ENCODE measurements around the gene CIBAR2. TPM values are rescaled to one million over a fixed set of nuclear protein-coding genes. Genes with fewer than 3 reads are reported as not detected.

Gene CIBAR2
- total RNA-seq, 3 donors from 2014 or later (not counting 1 experiment from before 2014, with no cell fraction given) = not detected

DNA sequence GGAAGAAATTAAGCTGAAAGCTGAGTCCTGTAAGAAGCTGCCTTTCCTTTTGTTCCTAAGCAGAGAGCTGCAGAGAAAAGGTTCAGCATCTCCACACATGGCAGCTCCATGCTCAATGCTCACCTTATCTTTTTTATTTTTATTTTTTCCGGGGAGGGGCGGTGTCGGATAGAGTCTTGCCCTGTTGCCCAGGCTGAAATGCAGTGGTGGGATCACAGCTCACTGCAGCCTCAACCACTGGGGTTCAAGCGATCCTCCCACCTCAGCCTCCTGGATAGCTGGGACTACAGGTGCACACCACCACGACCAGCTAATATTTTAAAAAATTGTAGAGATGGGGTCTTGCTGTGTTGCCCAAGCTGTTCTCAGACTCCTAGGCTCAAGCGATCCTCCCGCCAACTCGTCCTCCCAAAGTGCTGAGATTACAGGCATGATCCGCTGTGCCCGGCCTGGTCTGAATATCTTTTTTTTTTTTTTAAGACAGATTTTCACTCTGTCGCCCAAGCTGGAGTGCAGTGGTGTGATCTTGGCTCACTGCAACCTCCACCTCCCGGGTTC lies 28.3 kb upstream of the CIBAR2 start:
- peaks cover 30 to 39% of the 10 kb centered on the region in 2 donors for H3K4me1 Mint-ChIP-seq
- Histone ChIP-seq H3K27me3 (ENCODE audit: control insufficient read depth, insufficient read depth, low read length) (peaks cover 4% of the 10 kb centered on the region), H3K4me3 (ENCODE audit: low read length) (no peak overlapping the region), H3K9me3 (ENCODE audit: control insufficient read depth, insufficient read depth, low read length) (no peaks in the 10 kb centered on the region), H3K4me1 (ENCODE audit: control insufficient read depth, insufficient read depth, low read length) (peaks cover 49% of the 10 kb centered on the region), H3K36me3 (ENCODE audit: control insufficient read depth, insufficient read depth, low read length) (no peaks in the 10 kb centered on the region), H3K27ac (ENCODE audit: low read length) (no peak overlapping the region)
- H3K27me3 Mint-ChIP-seq (ENCODE audit: low read depth in 2 of 2) = peaks cover 27 to 32% of the 10 kb centered on the region in 2 donors
- no peak for ATAC-seq
- H3K27ac Mint-ChIP-seq = no peak overlapping the region
- H3K36me3 Mint-ChIP-seq = no peaks in the 10 kb centered on the region
- WGBS (ENCODE audit: insufficient coverage) = 92% methylated on average over 12 of the region's 12 CpGs
- no peak for DNase-seq
- intact Hi-C loops (cut with micrococcal nuclease) = no loop called here
- no peaks in the 10 kb centered on the region for H3K9me3 Mint-ChIP-seq
- TF ChIP-seq, protein P1, sequence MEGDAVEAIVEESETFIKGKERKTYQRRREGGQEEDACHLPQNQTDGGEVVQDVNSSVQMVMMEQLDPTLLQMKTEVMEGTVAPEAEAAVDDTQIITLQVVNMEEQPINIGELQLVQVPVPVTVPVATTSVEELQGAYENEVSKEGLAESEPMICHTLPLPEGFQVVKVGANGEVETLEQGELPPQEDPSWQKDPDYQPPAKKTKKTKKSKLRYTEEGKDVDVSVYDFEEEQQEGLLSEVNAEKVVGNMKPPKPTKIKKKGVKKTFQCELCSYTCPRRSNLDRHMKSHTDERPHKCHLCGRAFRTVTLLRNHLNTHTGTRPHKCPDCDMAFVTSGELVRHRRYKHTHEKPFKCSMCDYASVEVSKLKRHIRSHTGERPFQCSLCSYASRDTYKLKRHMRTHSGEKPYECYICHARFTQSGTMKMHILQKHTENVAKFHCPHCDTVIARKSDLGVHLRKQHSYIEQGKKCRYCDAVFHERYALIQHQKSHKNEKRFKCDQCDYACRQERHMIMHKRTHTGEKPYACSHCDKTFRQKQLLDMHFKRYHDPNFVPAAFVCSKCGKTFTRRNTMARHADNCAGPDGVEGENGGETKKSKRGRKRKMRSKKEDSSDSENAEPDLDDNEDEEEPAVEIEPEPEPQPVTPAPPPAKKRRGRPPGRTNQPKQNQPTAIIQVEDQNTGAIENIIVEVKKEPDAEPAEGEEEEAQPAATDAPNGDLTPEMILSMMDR (IDR thresholded peaks at IDR 0.05) = no peak
- no peak overlapping the region for H3K4me3 Mint-ChIP-seq

- H3K9me3 Mint-ChIP-seq = no peaks in the 10 kb centered on the region
- intact Hi-C loops (cut with micrococcal nuclease) = no loop called here
- peaks cover 27 to 32% of the 10 kb centered on the region in 2 donors for H3K27me3 Mint-ChIP-seq (ENCODE audit: low read depth in 2 of 2)
- no peak for DNase-seq
- Histone ChIP-seq H3K27me3 (ENCODE audit: control insufficient read depth, insufficient read depth, low read length) (peaks cover 4% of the 10 kb centered on the region), H3K36me3 (ENCODE audit: control insufficient read depth, insufficient read depth, low read length) (no peaks in the 10 kb centered on the region), H3K9me3 (ENCODE audit: control insufficient read depth, insufficient read depth, low read length) (no peaks in the 10 kb centered on the region), H3K27ac (ENCODE audit: low read length) (no peak overlapping the region), H3K4me1 (ENCODE audit: control insufficient read depth, insufficient read depth, low read length) (peaks cover 55% of the 10 kb centered on the region), H3K4me3 (ENCODE audit: low read length) (no peak overlapping the region)
- peaks cover 30 to 39% of the 10 kb centered on the region in 2 donors for H3K4me1 Mint-ChIP-seq
- ATAC-seq = no peak
- TF ChIP-seq, protein P1 (IDR thresholded peaks at IDR 0.05) = no peak
- no peak overlapping the region for H3K4me3 Mint-ChIP-seq
- 73% methylated on average over 9 of the region's 9 CpGs for WGBS (ENCODE audit: insufficient coverage)
- H3K36me3 Mint-ChIP-seq = no peaks in the 10 kb centered on the region
- no peak overlapping the region for H3K27ac Mint-ChIP-seq
Observed at GRCh38 chr16:85139881-85140339, 27.6 kb upstream of the CIBAR2 start.

GRCh38 chr16:85138825-85139627 lies 26.8 kb upstream of the CIBAR2 start:
- H3K27me3 Mint-ChIP-seq (ENCODE audit: low read depth in 2 of 2) = peaks cover 27 to 30% of the 10 kb centered on the region in 2 donors
- H3K4me3 Mint-ChIP-seq = no peak overlapping the region
- H3K4me3 ChIP-seq (ENCODE audit: low read length) = no peak overlapping the region
- H3K27ac Mint-ChIP-seq = no peak overlapping the region
- H3K36me3 Mint-ChIP-seq = no peaks in the 10 kb centered on the region
- no peaks in the 10 kb centered on the region for H3K9me3 ChIP-seq (ENCODE audit: control insufficient read depth, insufficient read depth, low read length)
- no peaks in the 10 kb centered on the region for H3K9me3 Mint-ChIP-seq
- TF ChIP-seq, protein P1 (IDR thresholded peaks at IDR 0.05) = no peak
- peaks cover 4% of the 10 kb centered on the region for H3K27me3 ChIP-seq (ENCODE audit: control insufficient read depth, insufficient read depth, low read length)
- intact Hi-C loops (cut with micrococcal nuclease) = no loop called here
- H3K27ac ChIP-seq (ENCODE audit: low read length) = no peak overlapping the region
- no peaks in the 10 kb centered on the region for H3K36me3 ChIP-seq (ENCODE audit: control insufficient read depth, insufficient read depth, low read length)
- H3K4me1 Mint-ChIP-seq = peaks cover 30 to 39% of the 10 kb centered on the region in 2 donors
- 82% methylated on average over 15 of the region's 16 CpGs for WGBS (ENCODE audit: insufficient coverage)
- H3K4me1 ChIP-seq (ENCODE audit: control insufficient read depth, insufficient read depth, low read length) = peaks cover 58% of the 10 kb centered on the region
- no peak for DNase-seq
- no peak for ATAC-seq

Data from natural killer cell (primary cell).